GM12874 (cell line): ENCODE results near the gene PXDN.

Experiments
- CTCF ChIP-seq: IDR thresholded peaks from 2 replicates; pipeline ENCODE4 v1.5.1; 2011; ENCODE audit warnings: low read depth, mild to moderate bottlenecking, control low read depth, low read length, moderate library complexity; ENCODE audit not compliant: insufficient read depth

The PXDN gene

DNA sequence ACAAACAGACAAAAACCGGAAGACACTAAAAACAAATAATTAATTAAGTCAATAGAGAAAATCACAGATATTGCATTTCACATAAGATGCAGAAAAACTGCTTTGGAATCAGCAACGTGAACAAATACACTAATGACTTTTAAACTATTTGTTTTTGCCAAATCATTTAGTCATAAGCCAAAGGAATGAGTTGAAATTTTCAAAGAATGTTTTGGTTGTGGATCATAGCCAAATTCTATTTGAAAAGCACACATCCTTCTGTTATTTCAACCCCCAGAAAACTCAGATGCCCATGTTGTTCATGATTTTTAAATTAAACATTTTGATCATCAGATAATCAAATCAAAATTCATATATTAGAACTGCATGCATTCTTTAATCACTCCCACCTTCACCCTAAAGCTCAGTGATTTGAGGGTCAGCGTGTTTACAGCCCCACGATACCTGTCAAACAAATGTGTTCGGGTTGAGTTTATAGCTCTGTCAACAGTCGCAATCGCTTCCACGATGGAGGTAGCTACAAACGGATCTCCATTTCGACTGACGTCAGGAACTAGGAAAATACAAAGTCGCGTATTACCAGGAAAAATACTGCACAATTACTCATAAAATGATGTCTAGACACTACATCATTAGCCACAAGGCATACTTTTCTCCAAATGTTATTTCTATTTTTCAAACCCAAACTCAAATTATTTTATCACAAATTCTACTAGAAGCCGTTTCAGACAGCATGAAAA, 90.2 kb downstream of the PXDN start:
- TF ChIP-seq CTCF, result no peak

- no peak for TF ChIP-seq CTCF
These were observed 92.1 kb downstream of the PXDN start for GRCh38 chr2:1652034-1652790.

- no peak for TF ChIP-seq CTCF
These were observed 92.9 kb downstream of the PXDN start for GRCh38 chr2:1651121-1652033.

DNA sequence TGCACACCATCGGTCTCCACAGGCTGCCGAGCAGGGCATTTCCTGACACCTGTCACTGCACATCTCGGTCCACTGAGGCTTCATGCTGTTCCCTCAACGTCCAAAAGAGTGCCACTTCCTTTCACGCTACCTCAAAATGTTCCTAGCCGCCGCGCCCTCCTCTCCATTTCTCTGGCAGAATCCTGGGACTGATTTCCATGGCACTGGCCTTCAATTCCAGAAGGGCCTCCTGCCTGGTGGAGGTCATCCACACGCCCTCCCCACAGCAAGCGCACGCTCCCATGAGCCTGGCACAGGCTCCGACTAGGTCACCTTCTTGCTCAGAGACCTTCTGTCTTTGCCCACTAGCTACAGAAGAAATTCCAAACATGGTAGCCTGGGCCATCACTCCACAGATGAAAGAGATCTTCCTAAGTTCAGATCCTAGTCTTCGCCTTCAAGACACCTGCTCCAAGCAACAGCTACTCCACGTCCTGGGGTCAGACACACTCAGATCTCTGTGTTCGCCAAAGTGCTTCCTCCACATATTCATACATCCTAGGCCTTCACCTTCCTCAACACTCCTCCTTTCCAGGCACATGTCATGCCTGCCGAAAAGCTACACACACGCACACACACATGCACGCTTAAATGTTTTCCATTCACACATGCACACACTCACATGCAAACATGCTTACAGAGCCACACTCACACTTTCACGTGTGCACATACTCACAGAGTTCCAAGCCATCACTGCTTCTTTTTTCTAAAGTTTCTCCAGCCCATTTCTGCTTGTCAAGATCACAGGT, 94.0 kb downstream of the PXDN start:
- no peak for TF ChIP-seq CTCF

- TF ChIP-seq CTCF, result no peak
These were observed 94.9 kb downstream of the PXDN start for GRCh38 chr2:1649103-1650084.
